Measurements from ENCODE around the gene MAN1A1.

GRCh38 chr6:119179842-119180241 lies 169.7 kb downstream of the MAN1A1 start:
- no peak for TF ChIP-seq CTCF (IDR thresholded peaks at IDR 0.05)
- no peak for TF ChIP-seq POLR2A (IDR thresholded peaks at IDR 0.05)

All from esophagus squamous epithelium (tissue), 4 donors.